Daoy (cell line): Measurements from ENCODE around the gene EPAS1. TPM values are rescaled to one million over a fixed set of nuclear protein-coding genes. Genes with fewer than 3 reads are reported as not detected.

Experiments
- DNase-seq: peaks from one replicate; pipeline ENCODE4 v3.0.0-alpha.2; 2015; ENCODE audit warnings: low read depth
- total RNA-seq: library from RNA; depleted of rRNA; stranded (reverse); fragments of >200 nt; shearing (Covaris generic); gene quantifications from 2 replicates; pipeline ENCODE4 v1.2.3, GENCODE V29; 2014

Gene EPAS1
- total RNA-seq, 1 experiment from 2014 or later = 2.4 TPM

DNA sequence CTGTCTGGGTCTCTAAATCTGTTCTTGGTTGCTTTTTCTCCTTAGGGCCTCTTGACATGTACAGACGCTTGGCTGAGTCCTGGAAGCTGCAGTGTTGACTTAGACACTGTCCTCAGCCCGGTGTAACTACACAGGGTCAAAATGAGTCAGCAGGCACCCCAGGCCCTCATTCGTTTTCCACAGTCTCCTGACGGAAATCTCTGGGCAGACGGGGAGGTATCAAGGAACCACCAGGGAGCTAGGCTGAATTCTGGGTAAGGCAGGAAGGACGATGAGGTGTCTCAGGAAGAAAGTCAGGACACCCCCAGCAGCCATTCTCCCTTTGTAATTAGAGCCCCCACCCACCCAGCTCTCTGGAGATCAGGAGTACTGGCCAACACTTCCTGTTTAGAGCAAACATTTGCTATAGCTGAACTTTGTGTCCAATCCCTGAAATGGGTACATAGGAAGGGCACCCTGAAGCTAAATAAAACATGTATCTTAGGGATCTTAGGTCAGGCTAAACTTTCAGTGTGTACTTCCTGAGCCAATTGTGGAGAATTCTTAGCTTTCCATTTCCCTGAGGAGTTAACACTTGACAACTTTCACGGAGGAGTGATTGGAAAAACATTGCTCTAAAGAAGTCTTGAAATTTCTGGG is 23.9 kb upstream of the EPAS1 start:
- peak; percentile 32 for DNase-seq

DNA sequence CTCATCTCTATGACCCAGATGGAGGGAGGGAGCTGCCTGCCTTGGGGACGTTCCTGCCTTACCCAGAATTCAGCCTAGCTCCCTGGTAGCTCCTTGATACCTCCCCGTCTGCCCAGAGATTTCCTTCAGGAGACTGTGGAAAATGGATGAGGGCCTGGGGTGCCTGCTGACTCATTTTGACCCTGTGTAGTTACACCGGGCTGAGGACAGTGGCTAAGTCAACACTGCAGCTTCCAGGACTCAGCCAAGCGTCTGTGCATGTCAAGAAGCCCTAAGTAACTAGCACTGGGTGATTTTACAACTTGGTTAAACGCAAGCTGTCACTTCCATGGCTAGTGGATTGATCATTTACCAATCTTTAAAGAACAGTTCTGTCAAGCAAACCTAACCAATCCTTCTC is 23.3 kb upstream of the EPAS1 start:
- DNase-seq = no peak

GRCh38 chr2:46274586-46274985 is 22.6 kb upstream of the EPAS1 start:
- DNase-seq = no peak

DNA sequence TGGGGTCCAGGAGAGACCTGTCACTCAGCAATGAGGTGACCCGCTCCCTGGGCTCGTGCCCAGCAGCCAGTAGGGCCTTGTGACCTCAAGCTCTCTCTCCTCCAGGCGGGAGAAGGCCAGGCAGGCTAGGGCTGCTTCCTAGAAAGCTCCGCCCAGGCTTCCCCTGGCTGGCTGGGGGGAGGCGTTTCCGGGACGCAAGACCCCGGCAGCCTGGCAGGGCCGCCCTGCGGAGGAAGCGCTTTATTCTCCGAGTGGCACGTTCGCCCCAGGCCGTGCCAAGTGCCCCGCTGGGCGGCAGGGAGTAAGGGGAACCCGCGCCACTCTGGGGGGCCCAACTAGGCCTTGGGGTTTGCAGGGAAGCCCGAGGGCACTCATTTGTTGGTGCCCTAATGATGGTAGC is 21.2 kb upstream of the EPAS1 start:
- no peak for DNase-seq

DNA sequence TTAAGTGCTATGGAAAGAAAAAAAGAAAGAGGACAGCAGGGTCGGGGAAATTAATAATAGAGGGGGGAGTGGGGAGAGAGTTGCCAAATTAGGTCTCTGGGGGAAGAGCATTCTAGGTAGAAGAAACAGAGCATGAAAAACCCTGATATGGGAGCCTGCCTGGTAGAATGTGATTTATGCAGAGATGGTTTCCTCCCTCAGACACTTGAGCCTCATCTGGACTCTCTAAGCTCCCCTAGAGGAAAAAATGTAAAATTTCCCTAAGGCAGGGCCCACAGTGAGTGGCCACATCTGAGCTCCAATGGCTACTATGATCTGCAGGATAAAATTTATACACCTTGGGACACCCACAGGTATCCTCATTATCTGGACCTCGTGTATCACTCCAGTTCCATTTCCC is 20.6 kb upstream of the EPAS1 start:
- no peak for DNase-seq

DNA sequence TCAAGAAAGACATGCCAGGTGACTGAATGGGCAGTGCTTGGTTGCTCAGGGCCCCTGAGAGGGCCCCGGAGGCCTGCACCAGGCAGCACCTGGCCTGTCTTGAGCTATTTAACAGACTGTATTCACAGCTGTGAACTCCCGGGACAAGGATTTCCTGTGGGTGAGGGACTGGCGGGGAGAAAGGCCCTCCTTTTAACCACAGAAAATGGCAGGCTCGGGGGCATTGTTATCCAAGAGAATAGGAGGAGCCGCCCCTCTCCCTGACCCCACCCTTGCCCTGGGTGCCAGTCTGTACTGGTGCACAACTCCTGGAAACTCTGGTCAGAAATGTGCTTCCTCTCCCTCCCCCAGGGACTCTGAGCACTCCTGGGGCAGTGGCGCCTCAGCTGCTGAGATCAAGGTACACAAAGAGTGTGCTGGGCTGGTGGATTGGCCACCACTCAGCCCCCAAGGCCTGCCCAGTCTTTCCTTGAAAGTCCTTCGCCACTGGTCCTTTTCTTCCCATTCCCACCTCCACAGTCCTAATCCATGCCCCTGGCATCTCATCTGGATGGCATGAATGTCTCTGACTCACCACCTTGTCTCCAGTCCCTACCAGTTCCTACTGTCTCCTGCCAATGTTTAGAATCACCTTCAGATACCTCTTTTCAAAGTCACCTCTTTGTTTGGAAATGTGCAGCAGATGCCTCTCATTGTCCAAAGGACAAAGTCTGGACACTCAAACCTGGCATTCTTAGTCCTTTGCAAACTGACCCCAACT is 19.6 kb upstream of the EPAS1 start:
- DNase-seq = no peak

- DNase-seq = no peak
Measured at GRCh38 chr2:46278952-46279351, 18.3 kb upstream of the EPAS1 start.

DNA sequence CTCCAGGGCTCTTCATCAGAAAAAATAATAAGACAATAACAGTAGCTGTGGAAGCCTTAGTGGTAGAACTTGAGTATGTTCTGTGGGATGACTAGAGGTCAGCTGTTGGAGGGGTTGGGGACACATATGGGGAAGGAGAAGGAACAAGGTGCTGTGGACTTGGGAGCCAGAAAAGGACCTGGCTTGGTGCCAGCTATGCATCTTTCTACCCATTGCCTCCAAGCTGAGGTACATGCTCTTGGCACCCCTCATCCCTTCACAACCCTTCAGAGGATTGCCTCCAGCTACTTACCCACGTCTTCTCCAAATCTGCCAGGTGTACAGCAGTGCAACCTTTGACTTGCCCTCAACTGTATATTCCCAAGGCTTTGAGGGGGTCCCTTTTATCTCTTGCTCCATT is 15.3 kb upstream of the EPAS1 start:
- no peak for DNase-seq

DNA sequence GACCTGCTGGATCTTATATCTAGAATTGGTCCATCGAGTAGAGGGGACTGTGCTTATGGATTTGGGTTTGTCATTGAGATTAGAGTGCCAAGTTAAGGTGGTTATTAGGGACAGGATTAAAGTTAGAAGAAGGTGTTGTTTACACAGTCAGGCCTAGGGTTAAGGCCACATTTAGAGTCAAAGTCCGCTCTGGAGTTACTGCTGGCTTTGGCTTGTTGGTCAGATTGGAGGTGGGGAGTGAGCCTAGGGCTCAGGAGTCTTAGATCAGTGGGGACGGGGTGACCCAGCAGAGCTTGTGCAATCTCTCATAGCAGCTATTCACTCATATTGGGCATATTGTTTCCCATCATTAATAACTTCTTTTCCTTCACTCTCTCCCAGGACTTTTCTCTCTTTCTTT is 13.5 kb upstream of the EPAS1 start:
- no peak for DNase-seq

DNA sequence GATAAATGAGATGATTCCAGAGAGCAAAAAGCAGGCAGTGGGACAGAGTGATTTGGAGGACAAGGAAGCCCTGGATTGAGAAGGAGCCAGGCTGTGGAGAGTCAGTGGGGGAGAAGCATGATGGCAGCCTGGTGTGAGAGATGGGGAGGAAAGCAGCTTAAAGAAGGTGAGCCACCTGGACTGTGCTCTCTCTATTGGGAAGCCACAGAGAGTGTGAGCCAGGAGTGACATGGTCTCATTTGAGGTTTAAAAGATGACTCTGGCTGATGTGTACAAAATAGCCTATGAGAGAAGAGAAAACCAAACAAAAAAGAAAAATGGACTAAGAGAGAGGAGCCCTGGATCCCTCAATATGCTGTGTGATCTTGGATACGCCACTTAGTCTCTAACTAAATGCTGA is 12.9 kb upstream of the EPAS1 start:
- DNase-seq = no peak

GRCh38 chr2:46284796-46285195 is 12.4 kb upstream of the EPAS1 start:
- no peak for DNase-seq

GRCh38 chr2:46286715-46287114 is 10.5 kb upstream of the EPAS1 start:
- DNase-seq = no peak

- DNase-seq = no peak
Measured at GRCh38 chr2:46290078-46290477, 7.1 kb upstream of the EPAS1 start.

DNA sequence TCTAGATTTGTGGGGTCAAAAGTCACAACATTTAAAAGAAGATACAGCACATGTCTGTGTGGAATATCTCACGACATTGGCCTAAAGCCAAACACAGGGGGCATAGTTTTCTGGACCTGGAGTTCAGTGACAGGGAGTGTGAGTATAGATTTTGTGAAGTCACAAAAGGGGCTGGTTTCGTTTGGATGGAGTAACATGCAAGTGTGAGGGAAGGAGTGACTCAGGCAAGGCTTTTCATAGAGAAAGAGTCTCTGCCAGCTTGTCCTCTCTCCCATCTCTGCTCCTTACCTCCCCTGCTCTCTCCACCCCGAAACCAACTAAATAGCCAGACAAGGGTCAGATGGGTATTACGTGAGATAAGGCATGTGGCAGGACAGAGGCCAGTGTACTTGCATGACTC is 3.7 kb upstream of the EPAS1 start:
- no peak for DNase-seq

- no peak for DNase-seq
Measured at GRCh38 chr2:46294176-46294836, 2.9 kb upstream of the EPAS1 start.

DNA sequence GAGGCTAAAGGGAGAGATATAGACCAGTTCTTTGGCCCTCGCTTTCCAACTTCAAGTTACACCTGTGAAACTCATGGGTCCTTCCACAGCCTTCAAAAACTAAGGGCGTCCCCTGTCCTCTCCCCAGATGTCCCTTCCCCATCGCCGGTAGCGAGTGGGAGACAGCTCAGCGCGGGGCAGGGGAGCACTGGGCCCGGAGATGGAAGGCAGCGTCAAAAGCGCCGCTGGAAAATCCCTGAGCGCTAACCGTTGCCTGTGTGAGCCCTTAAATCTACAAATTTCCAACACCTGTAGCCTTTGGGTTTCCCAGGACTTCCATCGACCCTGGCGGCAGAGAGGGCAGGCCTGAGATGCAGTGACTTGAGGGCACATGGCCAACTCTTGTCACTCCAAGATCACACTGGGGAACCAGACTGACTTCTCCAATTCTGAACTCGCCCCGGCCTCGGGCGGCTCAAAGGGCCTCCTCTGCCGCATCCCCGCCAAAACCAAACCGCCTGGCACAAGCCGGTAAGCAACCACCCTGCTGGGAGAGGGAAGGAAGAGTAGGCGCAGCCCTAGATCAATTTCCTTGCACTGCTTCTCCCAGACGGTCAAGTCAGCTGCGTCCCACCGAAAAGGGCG is 879 bp upstream of the EPAS1 start:
- DNase-seq = no peak

DNA sequence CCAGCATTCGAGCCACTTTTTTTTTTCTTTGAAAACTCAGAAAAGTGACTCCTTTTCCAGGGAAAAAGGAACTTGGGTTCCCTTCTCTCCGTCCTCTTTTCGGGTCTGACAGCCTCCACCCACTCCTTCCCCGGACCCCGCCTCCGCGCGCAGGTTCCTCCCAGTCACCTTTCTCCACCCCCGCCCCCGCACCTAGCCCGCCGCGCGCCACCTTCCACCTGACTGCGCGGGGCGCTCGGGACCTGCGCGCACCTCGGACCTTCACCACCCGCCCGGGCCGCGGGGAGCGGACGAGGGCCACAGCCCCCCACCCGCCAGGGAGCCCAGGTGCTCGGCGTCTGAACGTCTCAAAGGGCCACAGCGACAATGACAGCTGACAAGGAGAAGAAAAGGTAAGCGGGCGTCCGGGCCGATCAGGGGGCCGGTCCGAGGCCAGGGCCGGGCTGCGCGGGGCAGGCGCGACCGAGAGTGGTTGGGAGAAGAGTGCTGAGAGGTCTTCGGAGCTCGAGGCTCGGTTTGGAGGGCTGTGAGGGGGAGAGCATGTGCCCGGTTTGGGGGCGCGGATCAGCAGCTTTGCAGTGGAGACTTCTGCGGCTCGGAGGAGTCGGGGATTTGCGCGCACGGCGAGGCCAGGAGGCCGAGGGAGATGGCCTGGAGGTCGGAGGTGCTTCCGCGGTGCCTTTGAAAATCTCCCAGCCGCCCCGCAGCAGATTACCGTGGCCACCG is 502 bp downstream of the EPAS1 start:
- DNase-seq = peak; percentile 41

DNA sequence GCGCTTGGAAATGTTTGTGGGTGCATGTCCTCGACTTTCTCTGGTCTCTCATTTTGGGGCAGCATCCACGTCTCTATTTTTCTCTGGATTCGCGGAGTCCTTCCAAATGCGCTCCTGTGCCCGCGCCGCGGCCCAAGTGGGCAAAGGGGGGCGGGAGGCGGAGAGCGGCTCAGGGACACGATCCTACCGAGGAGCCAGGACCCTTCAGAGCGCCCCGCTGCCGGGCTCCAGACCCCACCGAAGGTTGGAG is 990 bp downstream of the EPAS1 start:
- DNase-seq = no peak

GRCh38 chr2:46298522-46299353 is 1.5 kb downstream of the EPAS1 start:
- DNase-seq = peak; percentile 51

GRCh38 chr2:46299365-46300263 is 2.4 kb downstream of the EPAS1 start:
- DNase-seq = peak; percentile 41
